HUES48 (cell line): Measurements from ENCODE around the gene ADAT1.

Experiments
- H3K27ac ChIP-seq: one replicate; pipeline ENCODE4 v1.7.0; 2013; ENCODE audit warnings: low read depth, low read length, inconsistent platforms
- H3K27me3 ChIP-seq: 2 replicates; pipeline ENCODE4 v1.6.1; 2013; ENCODE audit warnings: mild to moderate bottlenecking, low read length; ENCODE audit not compliant: control insufficient read depth, insufficient read depth
- H3K36me3 ChIP-seq: 2 replicates; pipeline ENCODE4 v1.6.1; 2013; ENCODE audit warnings: low read length; ENCODE audit not compliant: control insufficient read depth, insufficient read depth
- H3K4me1 ChIP-seq: 2 replicates; pipeline ENCODE4 v1.6.1; 2013; ENCODE audit warnings: mild to moderate bottlenecking, low read length; ENCODE audit not compliant: control insufficient read depth, insufficient read depth
- H3K4me3 ChIP-seq: 2 replicates; pipeline ENCODE4 v1.5.1; 2013; ENCODE audit warnings: mild to moderate bottlenecking, low read depth, low read length
- H3K9ac ChIP-seq: 2 replicates; pipeline ENCODE4 v1.6.1; 2013; ENCODE audit warnings: mild to moderate bottlenecking, low read depth, low read length, moderate library complexity
- H3K9me3 ChIP-seq: 2 replicates; pipeline ENCODE4 v1.6.1; 2013; ENCODE audit warnings: low read length; ENCODE audit not compliant: control insufficient read depth, insufficient read depth

Gene ADAT1

DNA sequence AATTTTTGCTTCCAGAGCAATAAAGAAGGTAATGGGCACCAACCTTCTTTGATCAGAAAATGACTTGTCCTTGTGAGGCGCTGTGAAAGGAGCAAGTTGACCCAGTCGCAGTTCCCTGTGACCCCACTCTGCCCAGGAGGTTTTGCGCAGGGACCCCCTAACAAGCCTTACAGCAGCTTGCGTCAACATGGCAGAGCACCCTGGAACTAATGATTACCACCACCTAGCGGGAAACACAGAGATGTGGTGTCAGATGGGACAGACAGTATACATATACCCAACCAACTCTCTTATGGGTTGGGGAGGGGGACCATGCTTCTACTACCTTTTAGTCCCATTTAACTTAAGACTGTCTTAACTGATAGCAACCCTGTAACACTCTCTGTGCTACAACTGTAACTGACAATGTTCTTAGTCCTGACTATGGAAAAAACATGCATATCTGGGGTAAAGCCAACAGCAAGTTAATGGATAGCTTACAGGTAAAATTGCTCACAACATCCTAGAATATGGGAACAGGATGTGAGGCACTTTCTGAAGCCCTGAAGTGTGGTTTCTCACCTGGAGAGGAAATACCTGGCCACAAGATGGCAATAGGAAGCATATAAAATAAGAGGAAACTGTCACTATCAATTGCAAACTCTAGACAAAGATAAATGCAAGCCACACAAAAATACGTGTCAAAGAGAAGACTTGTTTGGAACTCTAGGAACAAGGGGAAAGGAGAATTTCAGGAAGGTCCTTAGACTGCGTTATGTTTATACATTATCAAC is 21.3 kb upstream of the ADAT1 start:
- no peak overlapping the region for H3K4me3 ChIP-seq

DNA sequence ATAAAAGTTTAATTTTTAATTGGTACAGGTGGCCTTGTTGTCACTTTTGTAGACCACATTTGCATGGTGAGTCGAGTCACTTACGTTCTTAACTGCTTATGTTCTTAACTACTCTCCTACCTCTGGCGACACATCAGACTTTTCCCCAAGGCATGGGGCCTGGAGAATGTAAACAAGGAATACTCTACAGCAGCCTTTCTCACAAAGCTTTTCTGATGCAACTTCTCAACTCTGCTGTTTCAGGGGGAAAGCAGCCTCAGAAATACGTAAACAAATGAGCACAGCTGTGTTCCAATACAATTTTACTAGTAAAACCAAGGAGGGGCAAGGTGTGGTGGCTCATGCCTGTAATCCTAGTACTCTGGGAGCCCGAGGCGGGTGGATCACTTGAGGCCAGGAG is 17.5 kb upstream of the ADAT1 start:
- H3K9me3 ChIP-seq: no peaks in the 10 kb centered on the region
- H3K36me3 ChIP-seq: peaks cover 90% of the 10 kb centered on the region
- no peak overlapping the region for H3K4me3 ChIP-seq
- peaks cover 3% of the 10 kb centered on the region; the same call in 1 of the 2 replicates for H3K4me1 ChIP-seq
- H3K9ac ChIP-seq: no peak overlapping the region
- H3K27ac ChIP-seq: no peak overlapping the region
- no peaks in the 10 kb centered on the region for H3K27me3 ChIP-seq

More for the DNA sequence above, 21.3 kb upstream of the ADAT1 start:
- H3K27ac ChIP-seq: no peak overlapping the region
- no peak overlapping the region for H3K9ac ChIP-seq
- no peaks in the 10 kb centered on the region for H3K9me3 ChIP-seq
- H3K4me1 ChIP-seq: peaks cover 6% of the 10 kb centered on the region; the same call in 1 of the 2 replicates
- H3K27me3 ChIP-seq: no peaks in the 10 kb centered on the region
- H3K36me3 ChIP-seq: peaks cover 58% of the 10 kb centered on the region

DNA sequence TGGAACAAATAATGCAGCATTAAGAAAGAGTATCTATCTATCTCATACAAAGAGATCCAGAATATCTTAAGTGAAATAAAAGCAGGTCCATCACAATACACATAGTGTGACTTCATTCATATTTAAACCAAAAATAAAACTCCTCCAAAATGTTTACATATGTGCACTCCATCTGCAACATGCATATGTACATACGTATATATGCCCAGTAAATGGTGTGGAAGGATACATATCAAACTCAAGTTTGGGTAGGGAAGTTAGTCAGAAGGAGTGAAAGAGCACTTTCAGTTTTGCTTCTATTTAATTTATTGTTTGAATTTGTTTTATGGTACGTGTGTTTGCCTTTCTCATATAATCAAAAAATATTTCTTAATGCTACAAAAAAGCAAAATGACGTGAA is 12.0 kb upstream of the ADAT1 start:
- no peak overlapping the region for H3K9ac ChIP-seq
- no peak overlapping the region for H3K27ac ChIP-seq
- no peaks in the 10 kb centered on the region for H3K4me1 ChIP-seq
- H3K27me3 ChIP-seq: no peaks in the 10 kb centered on the region
- peaks cover 90% of the 10 kb centered on the region for H3K36me3 ChIP-seq
- H3K4me3 ChIP-seq: no peak overlapping the region
- H3K9me3 ChIP-seq: no peaks in the 10 kb centered on the region

DNA sequence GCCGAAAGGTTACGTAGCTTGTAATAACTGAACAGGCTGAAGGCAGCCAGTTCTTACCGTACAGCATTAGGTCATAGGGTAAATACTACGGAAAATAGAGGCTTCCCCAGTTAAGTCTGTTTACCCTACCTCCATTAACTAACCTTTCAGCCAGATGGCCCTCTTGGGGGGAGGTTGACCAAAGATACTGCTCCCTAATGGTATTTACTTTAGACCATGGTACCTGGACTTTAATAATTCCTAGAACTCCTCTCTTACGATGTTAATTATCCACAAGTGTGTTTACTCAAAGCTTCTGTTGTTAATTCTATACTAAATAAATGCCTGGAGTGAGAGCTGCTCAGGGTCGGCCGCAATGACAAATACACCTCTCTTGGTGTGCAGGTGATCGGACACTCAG is 9.8 kb upstream of the ADAT1 start:
- H3K4me3 ChIP-seq: no peak overlapping the region
- H3K9ac ChIP-seq: no peak overlapping the region
- H3K36me3 ChIP-seq: peaks cover 96% of the 10 kb centered on the region

DNA sequence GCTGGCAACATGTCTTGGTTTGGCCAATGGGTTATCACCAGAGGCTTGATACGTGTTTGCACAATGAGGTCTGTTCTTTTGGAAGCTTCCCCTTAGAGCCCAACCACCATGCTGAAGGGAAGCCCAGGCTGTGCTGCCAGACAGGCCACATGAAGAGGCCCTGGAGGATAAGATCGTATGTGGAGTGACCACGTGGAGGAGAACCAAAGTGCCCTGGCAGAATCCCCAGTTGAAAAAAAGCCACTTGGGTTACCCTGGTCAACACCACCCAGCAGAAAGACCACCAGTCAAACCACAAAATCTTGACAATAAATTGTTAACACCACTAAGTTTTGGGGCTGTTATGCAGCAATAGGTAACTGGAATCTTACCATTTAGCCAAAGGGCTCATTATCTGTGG is 7.0 kb upstream of the ADAT1 start:
- Histone ChIP-seq H3K27me3 (no peaks in the 10 kb centered on the region), H3K9ac (no peak overlapping the region), H3K36me3 (peaks cover 93% of the 10 kb centered on the region), H3K27ac (no peak overlapping the region), H3K4me1 (no peaks in the 10 kb centered on the region), H3K9me3 (no peaks in the 10 kb centered on the region), H3K4me3 (no peak overlapping the region)

More for the DNA sequence above, 9.8 kb upstream of the ADAT1 start:
- no peaks in the 10 kb centered on the region for H3K27me3 ChIP-seq
- H3K27ac ChIP-seq: no peak overlapping the region
- H3K9me3 ChIP-seq: no peaks in the 10 kb centered on the region
- H3K4me1 ChIP-seq: no peaks in the 10 kb centered on the region

DNA sequence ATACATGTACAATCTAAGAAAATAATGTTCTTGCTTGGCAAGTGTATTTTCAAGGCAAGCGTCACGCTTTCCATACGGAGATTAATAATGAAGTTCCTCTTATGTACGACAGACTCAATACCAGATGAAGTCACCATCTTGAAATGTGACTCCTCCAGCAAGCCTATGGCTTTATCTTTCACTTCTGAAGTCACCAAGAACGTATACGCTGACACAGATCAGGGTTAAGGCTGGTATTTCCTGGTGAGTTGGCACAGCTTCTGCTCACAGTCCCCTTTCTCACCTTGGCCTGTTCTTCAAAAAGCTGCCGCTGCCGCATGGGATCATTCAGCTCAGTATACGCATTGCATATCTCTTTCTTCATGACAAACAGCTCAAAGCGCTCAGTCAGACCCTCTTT is 6.1 kb upstream of the ADAT1 start:
- H3K36me3 ChIP-seq: peaks cover 84% of the 10 kb centered on the region
- H3K9me3 ChIP-seq: no peaks in the 10 kb centered on the region
- no peak overlapping the region for H3K9ac ChIP-seq
- no peak overlapping the region for H3K4me3 ChIP-seq
- no peak overlapping the region for H3K27ac ChIP-seq
- H3K27me3 ChIP-seq: no peaks in the 10 kb centered on the region
- no peaks in the 10 kb centered on the region for H3K4me1 ChIP-seq

DNA sequence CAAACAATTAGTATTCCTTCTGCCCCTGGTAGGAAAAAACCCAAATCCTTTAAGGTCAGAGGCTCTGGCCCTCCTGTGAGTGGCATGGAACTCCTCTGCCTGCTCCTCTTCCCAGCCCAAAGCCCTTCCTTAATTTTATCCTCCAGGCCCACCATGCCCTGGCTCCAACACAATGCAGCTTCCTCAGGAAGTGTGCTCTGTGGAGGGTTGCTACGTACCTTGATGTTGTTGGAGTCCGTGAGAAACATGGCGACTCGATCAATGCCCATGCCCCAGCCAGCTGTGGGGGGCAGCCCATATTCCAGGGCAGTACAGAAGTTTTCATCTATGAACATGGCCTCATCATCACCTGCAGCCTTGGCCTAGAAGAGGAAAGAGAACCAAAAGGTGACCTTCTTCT is 5.3 kb upstream of the ADAT1 start:
- H3K36me3 ChIP-seq: peaks cover 76% of the 10 kb centered on the region
- H3K4me3 ChIP-seq: no peak overlapping the region
- no peak overlapping the region for H3K9ac ChIP-seq
- H3K9me3 ChIP-seq: no peaks in the 10 kb centered on the region
- no peaks in the 10 kb centered on the region for H3K27me3 ChIP-seq
- H3K27ac ChIP-seq: no peak overlapping the region
- no peaks in the 10 kb centered on the region for H3K4me1 ChIP-seq

DNA sequence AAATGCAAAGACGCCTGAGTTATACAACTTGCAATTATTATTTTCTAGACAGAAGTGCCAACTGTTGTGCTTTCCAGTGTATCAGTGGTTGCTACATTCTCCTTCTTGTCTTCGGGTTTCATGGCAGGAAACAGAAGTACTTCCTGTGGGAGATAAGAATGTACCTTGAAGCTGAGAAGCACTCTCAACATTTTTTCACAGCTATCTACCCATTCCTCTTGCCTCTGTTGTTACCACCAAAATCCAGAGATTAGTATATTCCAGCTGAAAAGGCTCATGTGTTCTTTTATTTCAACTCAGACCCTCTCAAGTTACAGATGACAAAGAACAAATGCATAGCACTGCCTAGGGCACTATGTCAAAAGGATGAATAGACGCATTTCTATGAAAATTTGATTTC is 4.8 kb upstream of the ADAT1 start:
- Histone ChIP-seq H3K9ac (no peak overlapping the region), H3K9me3 (no peaks in the 10 kb centered on the region), H3K27me3 (no peaks in the 10 kb centered on the region), H3K4me1 (no peaks in the 10 kb centered on the region), H3K4me3 (no peak overlapping the region), H3K36me3 (peaks cover 71% of the 10 kb centered on the region), H3K27ac (no peak overlapping the region)

DNA sequence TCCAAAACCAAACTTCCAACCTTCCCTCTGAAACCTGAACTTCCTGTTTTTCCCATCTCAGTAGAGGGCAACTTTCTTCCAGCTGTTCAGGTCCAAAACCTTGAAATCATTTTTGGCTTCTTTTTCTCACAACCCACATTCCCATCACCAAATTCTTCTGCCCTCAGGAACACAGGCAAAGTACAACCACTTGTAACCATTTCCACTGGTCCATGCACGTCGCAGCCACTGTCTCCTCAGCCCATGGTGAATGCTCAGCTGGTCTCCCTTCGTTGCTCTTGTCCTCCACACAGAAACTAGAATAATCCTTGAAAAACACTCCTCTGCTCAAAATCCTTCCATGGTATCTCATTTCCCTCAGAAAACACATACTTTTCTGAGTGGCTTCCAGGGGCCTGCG is 3.7 kb upstream of the ADAT1 start:
- Histone ChIP-seq H3K4me3 (no peak overlapping the region), H3K9me3 (no peaks in the 10 kb centered on the region), H3K4me1 (peaks cover 3% of the 10 kb centered on the region; the same call in 1 of the 2 replicates), H3K36me3 (peaks cover 63% of the 10 kb centered on the region), H3K9ac (no peak overlapping the region), H3K27me3 (no peaks in the 10 kb centered on the region), H3K27ac (no peak overlapping the region)

DNA sequence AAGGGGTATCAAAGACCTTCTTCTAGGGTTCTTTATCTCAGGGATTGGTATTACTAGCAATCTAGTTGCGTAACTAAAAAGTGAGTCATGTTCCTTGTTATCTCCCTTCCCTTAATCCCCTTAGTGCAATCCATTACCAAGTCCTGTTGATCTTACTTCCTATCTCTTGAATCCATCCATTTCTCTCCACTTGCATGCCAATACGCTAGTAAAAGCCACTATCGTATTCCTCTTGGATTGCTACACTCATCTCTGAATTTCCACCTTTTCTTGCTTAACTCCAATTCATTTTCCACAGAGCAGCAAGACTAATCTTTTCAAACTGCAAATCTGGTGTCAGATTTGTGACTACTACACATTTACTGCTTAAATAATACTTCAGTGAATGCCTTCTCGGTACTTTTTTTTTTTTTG is 1.8 kb upstream of the ADAT1 start:
- H3K9me3 ChIP-seq: no peaks in the 10 kb centered on the region
- H3K9ac ChIP-seq: no peak overlapping the region
- peaks cover 56% of the 10 kb centered on the region for H3K36me3 ChIP-seq
- peaks cover 3% of the 10 kb centered on the region; the same call in 1 of the 2 replicates for H3K4me1 ChIP-seq
- no peak overlapping the region for H3K27ac ChIP-seq
- no peaks in the 10 kb centered on the region for H3K27me3 ChIP-seq
- H3K4me3 ChIP-seq: no peak overlapping the region

DNA sequence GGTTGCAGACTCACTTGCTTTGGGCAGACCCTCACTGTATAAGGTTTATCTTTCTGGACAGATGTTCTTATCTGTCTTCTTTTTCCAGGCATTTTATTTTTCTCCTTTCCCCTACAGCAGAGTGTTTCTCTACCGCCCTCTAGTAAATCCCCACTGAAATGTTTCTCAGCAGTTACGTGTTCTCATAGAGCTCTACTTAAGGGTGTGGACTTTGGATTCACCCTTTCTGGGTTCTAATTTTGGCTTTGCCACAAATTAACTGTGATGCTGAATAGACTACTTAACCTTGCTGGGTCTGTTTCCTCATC is 2.0 kb downstream of the ADAT1 start:
- Histone ChIP-seq H3K36me3 (peaks cover 53% of the 10 kb centered on the region), H3K9ac (no peak overlapping the region), H3K4me3 (no peak overlapping the region), H3K27ac (no peak overlapping the region), H3K27me3 (no peaks in the 10 kb centered on the region), H3K9me3 (no peaks in the 10 kb centered on the region), H3K4me1 (peaks cover 3% of the 10 kb centered on the region; the same call in 1 of the 2 replicates)
